ENCODE data around the gene EMP3. TPM values are rescaled to one million over a fixed set of nuclear protein-coding genes. Genes with fewer than 3 reads are reported as not detected.
A peak's percentile ranks its signal among the peaks of the same experiment; 100 is the strongest.

EMP3 gene
- total and polyA plus RNA-seq, 9 of the 15 experiments (the other 6 are each of a cell fraction or from before 2014, with no cell fraction given), result 123 to 386 (median 296) TPM

DNA sequence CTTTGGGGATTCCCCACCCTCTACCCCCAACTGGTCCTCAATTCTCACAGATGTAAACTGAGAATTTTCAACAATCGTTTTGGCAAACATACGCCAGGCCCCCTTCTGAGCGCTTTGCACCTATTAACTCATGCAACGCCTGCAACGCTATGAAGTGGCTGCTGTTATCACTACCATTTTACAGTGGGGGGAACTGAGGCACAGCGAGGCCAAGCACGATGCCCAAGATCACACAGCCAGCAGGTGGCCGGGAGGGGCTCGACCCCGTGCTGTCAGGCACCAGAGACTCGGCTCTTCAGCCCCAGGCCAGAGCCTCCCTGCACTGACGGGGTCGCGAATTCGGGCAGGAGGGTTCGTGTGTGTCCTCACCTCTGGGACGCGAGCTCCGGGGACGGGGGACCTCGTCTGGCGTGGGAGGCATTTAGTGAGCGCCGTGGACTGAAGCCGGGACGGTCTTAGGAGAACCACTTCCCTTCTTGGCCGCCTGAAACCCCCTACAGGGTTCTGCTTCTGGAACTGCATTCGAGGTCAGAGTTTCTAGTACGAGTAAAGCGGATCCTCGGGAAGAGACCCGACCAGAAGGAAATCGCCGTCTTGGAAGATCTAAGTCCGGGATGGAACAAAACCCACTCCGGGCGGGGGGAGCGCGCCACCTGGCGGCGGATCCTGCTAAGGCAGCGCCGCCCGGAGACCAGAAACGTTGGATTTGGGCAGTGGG is 34.4 kb upstream of the EMP3 start (continued):
- peak; percentile 42; the same call in 1 of the 2 replicates for TF ChIP-seq TOE1 (IDR thresholded peaks at IDR 0.05; ENCODE audit: borderline replicate concordance)
- TF ChIP-seq TOE1 (CRISPR knock-in tag; IDR thresholded peaks at IDR 0.05; ENCODE audit: borderline replicate concordance, low read depth), result no peak
- TF ChIP-seq, protein P1, sequence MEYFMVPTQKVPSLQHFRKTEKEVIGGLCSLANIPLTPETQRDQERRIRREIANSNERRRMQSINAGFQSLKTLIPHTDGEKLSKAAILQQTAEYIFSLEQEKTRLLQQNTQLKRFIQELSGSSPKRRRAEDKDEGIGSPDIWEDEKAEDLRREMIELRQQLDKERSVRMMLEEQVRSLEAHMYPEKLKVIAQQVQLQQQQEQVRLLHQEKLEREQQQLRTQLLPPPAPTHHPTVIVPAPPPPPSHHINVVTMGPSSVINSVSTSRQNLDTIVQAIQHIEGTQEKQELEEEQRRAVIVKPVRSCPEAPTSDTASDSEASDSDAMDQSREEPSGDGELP (CRISPR knock-in tag; IDR thresholded peaks at IDR 0.05; ENCODE audit: borderline replicate concordance), result peak; percentile 24; the same call in 1 of the 2 replicates
- no peak for TF ChIP-seq ZNF778 (CRISPR knock-in tag; IDR thresholded peaks at IDR 0.05)
- TF ChIP-seq FOSL1 (tag; conservative IDR thresholded peaks at IDR 0.05), result 0 out of 2 replicates have a peak, but pooled peaks have one; percentile 20
- peak; percentile 93 for TF ChIP-seq SMC3 (conservative IDR thresholded peaks at IDR 0.05; ENCODE audit: insufficient read depth, low read depth, low read length)
- TF ChIP-seq L3MBTL2 (IDR thresholded peaks at IDR 0.05), result peak; percentile 63
- peak; percentile 71 for TF ChIP-seq ZFP36 (IDR thresholded peaks at IDR 0.05; ENCODE audit: low read depth, low read length, partially characterized antibody)
- TF ChIP-seq HDAC2 (IDR thresholded peaks at IDR 0.05), result peak; percentile 57; the same call in 1 of the 2 replicates
- TF ChIP-seq SMARCA5 (IDR thresholded peaks at IDR 0.05), result peak; percentile 36; the same call in 1 of the 2 replicates
- no peak for TF ChIP-seq NR2C1 (IDR thresholded peaks at IDR 0.05)
- no peak for TF ChIP-seq NR2C1 (tag; IDR thresholded peaks at IDR 0.05)
- peak; percentile 85 for TF ChIP-seq BCOR (IDR thresholded peaks at IDR 0.05)
- TF ChIP-seq CBX1 (IDR thresholded peaks at IDR 0.05; ENCODE audit: low read depth), result peak; percentile 25; the same call in 1 of the 2 replicates
- peak; percentile 71; the same call in 1 of the 2 replicates for TF ChIP-seq KLF1 (tag; IDR thresholded peaks at IDR 0.05)
- TF ChIP-seq RAD21 (CRISPR knock-in tag; conservative IDR thresholded peaks at IDR 0.05 in 1 of 2, IDR thresholded peaks at IDR 0.05 in 1 of 2), result peak; percentile 73 to 92
- TF ChIP-seq, protein P2, sequence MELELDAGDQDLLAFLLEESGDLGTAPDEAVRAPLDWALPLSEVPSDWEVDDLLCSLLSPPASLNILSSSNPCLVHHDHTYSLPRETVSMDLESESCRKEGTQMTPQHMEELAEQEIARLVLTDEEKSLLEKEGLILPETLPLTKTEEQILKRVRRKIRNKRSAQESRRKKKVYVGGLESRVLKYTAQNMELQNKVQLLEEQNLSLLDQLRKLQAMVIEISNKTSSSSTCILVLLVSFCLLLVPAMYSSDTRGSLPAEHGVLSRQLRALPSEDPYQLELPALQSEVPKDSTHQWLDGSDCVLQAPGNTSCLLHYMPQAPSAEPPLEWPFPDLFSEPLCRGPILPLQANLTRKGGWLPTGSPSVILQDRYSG (tag; conservative IDR thresholded peaks at IDR 0.05; ENCODE audit: low read depth), result no peak
- TF ChIP-seq, protein P3, sequence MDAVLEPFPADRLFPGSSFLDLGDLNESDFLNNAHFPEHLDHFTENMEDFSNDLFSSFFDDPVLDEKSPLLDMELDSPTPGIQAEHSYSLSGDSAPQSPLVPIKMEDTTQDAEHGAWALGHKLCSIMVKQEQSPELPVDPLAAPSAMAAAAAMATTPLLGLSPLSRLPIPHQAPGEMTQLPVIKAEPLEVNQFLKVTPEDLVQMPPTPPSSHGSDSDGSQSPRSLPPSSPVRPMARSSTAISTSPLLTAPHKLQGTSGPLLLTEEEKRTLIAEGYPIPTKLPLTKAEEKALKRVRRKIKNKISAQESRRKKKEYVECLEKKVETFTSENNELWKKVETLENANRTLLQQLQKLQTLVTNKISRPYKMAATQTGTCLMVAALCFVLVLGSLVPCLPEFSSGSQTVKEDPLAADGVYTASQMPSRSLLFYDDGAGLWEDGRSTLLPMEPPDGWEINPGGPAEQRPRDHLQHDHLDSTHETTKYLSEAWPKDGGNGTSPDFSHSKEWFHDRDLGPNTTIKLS (IDR thresholded peaks at IDR 0.05; ENCODE audit: borderline replicate concordance, low read depth), result 0 out of 2 replicates have a peak, but pooled peaks have one; percentile 28
- 0 out of 2 replicates have a peak, but pooled peaks have one; percentile 36 for TF ChIP-seq KLF16 (IDR thresholded peaks at IDR 0.05)
- no peak for TF ChIP-seq ATF1 (CRISPR knock-in tag; IDR thresholded peaks at IDR 0.05)
- TF ChIP-seq ATF1 (tag; IDR thresholded peaks at IDR 0.05), result 0 out of 2 replicates have a peak, but pooled peaks have one; percentile 33
- TF ChIP-seq, protein P4, sequence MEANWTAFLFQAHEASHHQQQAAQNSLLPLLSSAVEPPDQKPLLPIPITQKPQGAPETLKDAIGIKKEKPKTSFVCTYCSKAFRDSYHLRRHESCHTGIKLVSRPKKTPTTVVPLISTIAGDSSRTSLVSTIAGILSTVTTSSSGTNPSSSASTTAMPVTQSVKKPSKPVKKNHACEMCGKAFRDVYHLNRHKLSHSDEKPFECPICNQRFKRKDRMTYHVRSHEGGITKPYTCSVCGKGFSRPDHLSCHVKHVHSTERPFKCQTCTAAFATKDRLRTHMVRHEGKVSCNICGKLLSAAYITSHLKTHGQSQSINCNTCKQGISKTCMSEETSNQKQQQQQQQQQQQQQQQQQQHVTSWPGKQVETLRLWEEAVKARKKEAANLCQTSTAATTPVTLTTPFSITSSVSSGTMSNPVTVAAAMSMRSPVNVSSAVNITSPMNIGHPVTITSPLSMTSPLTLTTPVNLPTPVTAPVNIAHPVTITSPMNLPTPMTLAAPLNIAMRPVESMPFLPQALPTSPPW (CRISPR knock-in tag; IDR thresholded peaks at IDR 0.05), result peak; percentile 13
- 0 out of 2 replicates have a peak, but pooled peaks have one; percentile 47 for TF ChIP-seq MTA3 (IDR thresholded peaks at IDR 0.05; ENCODE audit: borderline replicate concordance)
- TF ChIP-seq SAFB (IDR thresholded peaks at IDR 0.05; ENCODE audit: borderline replicate concordance, low read depth, low read length), result peak; percentile 40; the same call in 1 of the 2 replicates
- no peak for TF ChIP-seq ASH1L (IDR thresholded peaks at IDR 0.05; ENCODE audit: borderline replicate concordance, low read depth, partially characterized antibody)

Data from K562 (cell line).